HG02852 (cell line): ENCODE measurements around the gene ZNF800.

ENCODE experiments used
- ATAC-seq: cut with Tn5 transposase; IDR thresholded peaks from one replicate; pipeline ENCODE4 v1.9.1; 2021; ENCODE audit warnings: mild to moderate bottlenecking, moderate library complexity; ENCODE audit not compliant: unreplicated experiment

The ZNF800 gene

DNA sequence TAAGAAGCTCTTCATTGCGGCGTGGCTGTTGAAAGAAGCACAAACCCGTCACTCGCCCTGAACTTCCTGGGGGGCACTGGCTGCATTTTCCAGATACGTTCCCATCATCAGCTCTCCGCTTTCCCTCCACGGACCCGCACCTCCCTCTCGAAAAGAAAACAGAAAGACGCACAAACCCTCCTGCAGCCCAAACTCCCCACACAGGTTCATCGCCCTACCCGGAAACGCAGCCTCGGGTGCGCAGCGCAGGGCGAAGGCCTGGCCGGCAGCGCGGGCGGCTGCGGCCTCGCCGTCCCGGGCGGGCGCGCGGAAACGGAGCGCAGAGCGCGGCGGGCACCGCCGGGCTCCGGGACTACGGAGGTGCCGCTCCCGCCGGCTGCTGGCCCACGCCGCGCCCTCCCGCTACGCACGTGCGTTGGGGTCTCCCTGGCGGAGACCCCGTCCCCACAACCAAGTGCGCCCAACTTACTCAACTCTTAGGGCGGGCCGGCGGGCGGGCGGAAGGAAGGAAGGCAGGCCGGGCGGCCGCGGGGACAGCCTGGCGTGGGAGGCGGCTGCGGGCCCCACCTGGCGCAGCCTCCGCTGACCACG is 822 bp downstream of the ZNF800 start:
- ATAC-seq, result peak; percentile 44

DNA sequence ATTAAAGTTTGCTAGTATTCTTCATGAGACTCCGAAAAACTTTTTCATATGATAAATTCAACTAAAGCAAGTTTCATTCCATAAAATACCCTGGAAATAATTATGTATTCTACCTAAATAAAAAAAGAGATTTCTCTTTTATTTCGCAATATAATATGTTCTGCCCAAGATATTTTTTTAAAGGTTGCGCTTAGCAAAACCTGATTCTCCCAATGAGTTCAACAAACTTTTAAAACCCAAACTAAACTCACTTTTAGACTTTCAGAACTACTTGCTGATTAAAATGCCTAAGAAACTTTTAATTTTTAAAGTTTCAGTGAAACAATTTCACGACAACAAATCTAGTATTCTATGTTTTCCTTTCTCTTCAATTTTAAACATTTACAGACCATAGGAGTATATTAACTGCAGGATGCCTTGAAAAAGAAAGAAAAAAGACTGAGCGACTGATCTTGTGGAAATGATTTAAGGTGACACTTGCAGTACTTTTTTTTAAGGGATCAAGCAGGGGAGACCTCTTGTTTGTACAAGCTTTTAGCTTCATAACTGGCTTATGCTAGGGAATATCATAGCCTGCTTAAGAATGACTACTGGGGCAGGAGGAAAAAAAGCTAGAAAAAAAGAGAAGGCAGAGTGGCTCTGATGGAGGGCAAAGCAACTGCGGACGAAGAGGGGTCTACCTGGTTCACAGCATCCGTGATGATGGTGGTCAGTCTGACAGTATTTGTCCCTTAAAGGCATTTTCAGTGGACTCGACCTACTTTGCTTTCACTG is 1.5 kb downstream of the ZNF800 start:
- no peak for ATAC-seq

DNA sequence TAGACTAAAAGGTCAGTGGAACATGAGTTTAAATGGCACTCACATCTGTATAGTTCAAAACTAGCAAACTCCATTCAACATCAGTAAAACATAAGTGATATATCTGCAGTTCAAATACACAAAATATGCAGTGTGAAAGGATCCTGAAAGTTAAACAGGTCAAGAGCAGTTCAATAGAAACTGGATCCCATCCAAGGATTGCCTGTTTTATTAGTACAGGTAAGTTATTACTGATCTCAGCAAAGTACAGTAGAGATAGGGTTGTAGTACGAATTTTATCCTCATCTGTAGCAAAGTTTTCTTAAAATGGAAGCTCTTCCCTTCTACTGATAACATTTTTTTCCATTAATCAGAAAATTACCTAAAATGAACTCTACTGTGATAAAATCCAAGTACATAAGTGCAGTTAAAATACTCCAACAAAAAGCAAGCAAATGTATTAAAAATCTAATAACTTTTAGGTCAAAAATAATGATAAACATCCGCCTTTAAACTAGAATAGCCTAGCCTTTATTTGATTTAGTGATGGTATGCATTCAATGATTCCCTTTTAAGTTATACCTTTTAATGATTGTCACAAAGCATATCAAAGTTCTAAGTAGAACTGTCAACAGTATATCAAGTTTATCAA is 2.2 kb downstream of the ZNF800 start:
- ATAC-seq, result no peak

DNA sequence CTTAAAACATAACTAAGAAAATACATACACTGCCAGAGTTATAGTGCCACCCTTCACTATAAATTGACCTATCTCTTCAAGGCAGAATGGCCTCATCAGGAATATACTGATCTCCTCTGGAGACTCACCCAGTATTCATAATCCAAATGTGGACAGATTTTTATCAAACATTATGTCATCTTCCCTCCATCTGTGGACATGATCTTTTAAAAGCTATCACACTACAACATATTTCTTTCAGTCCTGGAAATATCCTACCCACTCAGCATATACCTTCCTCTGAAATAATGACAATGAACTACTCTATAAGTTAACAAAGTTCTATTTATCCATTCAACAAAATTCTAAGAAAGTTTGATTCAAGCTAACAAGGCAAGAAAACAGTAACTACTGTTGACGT is 3.2 kb downstream of the ZNF800 start:
- no peak for ATAC-seq

DNA sequence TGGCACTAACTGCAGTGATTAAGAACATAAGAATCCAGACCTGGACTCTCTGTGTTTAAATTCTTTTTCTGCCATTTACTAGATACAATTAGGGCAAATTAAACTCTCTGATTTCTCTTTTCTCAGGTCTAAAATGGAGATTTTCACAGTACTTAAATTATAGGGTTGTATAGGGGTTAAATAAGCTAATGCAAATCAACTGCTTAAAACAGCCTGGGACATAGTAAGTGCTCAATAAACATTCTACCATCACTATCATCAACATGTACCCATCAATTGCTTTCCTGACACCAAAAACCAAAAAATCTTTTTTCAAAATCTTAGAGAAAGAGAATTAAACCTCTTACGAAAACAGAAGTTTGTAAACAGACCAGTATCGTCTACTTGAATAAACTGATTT is 4.5 kb downstream of the ZNF800 start:
- ATAC-seq, result no peak

DNA sequence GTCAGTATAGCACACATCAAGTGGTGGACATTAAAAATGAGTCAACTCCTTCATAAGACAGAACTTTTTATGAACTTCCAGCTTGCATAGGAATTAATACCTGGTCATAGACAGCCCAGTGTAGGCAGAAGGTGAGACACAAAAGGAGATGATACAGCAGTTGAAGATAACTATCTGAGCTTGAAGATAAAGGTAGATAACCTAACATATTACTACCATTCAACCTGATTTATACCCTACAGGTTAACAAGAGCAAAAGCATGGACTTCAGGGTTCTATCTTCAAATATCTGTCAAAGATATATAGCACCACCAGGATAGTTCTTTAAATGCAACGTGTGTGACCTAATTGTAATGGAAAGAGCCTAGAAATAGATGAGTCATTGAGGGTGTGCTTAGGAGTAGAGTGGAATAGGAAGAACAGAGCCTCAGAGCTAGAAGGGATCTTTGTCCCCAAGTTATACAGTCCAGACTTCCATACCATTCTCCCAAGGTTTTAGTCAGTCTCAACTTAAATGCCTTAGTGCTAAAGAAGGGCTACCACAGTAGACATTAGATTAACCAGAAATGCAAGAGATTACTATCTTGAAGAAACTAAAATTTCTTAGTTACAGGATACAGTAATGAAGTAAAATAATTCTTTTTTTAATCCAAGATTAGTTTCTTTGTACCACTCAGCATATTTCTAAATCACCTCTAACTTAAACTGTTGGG is 9.2 kb downstream of the ZNF800 start:
- ATAC-seq, result no peak

DNA sequence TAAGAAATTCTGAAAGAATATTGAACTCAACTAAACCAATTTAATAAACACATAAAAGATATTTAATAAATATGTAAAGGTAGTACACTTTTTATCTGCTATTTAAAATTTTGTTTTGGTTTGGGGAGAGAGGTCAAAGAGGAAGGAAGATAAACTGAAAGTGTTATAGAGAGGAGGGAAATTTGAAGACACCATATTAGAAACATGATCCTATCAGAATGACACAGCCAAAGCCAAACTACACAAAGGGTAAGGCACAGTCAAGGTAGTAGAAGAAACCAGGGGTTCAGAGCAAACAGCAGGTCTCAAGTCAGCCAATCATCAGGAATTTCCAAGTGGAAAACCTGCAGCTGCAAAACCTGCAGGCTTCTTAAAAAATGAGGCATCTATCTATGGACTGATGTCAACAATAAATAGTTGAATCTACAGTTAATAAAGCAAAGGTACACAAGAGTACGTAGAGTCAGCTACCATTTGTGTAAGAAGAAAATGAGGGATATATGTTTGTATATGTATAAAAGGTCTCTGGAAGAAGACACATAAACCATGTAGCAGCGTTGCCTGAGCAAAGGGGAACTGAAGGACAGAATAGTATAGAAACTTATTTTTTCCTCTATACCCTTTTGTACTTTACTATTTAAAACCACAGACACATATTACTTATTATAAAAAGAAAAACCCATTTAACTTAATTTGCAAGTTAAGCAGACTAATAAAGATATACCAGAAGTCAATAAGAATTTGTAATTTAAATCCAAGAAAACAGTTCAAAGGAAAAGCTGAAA is 10.0 kb downstream of the ZNF800 start:
- no peak for ATAC-seq

DNA sequence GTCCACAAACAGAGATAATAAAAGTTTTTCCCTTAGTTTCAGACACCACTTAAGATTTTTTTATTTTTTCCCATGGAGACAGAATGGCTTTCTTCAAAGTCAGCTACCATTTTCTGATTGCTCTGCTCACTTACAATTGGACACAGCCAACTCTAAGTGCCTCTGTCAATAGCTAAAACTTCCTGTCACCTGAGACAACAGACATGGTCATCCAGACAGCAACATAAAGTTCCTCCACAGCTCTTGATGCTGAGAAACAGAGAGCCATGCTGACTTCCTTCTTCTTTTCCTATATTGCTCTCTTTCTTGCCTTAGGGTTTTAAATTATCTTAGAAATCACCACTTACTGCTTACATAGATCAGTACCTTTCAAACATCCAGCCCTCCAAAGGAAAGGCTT is 12.0 kb downstream of the ZNF800 start:
- ATAC-seq, result no peak

DNA sequence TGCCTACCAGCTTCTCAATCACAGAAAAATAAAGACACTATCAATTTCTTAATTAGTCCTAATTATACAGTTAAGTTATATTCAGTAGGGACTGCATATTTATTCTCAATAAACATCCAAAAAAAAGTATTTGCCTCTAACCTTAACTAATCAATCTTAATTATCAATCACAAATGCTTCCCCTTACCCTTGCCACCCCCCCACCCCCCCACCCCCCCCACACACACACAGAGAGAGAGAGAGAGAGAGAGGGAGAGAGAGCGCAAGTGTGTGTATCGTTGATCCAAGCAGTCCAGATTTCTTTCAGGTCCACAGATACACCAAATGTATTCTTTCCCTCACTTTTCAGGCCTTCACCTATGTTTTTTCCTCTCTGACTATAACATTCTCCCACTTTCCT is 12.9 kb downstream of the ZNF800 start:
- ATAC-seq, result no peak

DNA sequence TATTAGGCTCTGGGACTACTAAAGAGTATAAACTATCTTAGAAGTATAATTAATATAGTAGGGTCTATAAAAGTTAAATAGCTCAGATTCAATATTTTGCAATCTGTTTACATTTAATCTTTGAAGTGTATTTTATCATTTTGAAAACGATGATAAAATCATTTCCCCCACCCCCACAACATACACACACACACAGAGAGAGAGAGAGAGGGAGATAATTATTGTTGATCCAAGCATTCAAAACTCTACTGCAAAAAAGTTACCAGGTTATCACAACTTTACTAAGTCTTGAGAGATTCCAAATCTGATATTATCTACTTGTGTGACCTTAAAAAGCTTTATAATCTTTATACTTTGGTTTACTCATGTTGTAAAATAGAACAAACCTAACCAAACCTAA is 14.0 kb downstream of the ZNF800 start:
- no peak for ATAC-seq

DNA sequence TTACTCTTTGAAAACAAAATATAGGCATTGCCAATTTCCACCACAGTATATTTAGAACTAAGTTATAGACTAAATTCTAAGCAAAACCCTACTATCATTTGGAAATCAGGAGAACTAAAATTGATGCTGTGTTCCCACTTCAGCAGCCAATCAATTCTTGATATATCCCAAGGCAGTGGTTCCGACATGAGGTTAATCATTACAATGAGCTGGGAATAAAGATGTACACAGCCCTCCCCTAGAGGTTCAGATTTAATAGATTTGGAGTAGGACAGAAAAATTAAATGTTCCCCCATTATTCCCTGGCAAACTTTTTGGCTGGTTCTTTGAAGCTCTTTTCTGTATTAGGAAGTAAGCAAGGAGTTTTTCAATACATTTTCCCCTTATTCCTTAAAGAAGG is 15.1 kb downstream of the ZNF800 start:
- no peak for ATAC-seq

DNA sequence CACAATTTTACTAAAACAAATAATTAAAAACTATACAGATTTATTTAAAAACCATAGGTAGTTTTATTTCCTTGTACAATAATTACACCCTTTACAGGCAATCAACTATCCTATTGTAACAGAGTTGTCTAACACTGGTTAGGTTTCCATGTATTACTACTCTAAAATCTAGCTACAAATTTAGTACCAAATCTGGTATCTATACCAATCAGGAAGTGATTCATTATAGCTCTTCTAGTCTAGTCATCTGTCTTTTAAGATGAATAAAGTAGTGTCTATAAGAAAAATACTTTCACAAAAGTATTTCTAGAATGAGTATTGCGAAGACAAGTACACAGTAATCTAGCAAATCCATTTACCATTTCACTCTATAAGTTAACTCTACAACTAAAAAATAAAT is 16.9 kb downstream of the ZNF800 start:
- ATAC-seq, result no peak

DNA sequence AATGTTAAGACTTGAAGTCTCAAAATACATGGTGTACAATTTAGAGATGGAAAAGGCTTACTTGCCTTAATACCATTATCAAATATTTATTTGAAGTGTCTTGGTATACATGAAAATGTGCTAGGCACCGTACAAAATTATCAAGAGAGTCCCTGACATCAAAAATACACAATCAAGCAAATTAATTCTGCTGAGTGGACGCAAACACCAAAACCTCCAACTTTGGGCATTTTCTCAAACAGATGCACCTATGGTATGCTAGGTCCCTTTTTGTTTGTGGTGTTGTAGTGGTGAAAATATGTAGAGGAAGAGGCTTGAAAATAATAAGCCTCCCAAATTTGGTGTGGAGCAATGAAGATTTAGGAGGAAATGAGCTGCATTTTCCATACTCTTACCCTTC is 24.8 kb downstream of the ZNF800 start:
- no peak for ATAC-seq

DNA sequence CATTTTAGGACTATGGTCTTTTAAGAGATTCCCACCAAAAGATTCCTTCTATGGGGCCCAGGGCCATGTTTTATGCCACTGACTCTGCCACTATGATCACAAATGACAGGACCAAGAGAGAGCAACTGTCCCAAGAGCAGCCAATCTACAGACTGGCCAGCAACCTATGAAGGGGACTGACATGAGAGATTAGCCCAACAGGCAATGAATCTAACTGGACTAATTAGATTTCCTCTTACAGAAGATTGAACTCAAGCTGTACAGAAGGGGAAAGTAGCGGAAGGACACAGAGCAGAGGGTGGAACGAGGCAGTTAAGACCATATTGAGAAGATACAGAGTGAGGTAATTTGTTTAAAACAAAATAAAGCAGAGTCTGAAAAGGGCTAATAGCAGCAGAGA is 25.8 kb downstream of the ZNF800 start:
- ATAC-seq, result no peak

DNA sequence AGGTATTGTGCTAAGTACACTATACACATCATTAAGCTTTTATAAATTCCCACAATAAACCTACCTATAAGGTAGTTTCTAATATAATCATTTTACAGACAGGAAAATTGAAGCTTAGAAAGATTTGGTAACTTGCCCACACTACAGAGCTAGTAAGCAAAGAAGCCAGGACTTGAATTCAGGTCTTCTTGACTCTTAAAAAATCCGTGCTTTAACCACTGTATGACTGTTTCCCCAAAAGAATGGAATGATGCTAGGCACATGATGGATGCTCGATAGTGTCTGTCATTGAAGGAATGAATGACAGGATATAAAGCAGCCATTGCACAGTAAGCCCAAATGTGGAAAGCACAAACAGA is 26.6 kb downstream of the ZNF800 start:
- no peak for ATAC-seq

DNA sequence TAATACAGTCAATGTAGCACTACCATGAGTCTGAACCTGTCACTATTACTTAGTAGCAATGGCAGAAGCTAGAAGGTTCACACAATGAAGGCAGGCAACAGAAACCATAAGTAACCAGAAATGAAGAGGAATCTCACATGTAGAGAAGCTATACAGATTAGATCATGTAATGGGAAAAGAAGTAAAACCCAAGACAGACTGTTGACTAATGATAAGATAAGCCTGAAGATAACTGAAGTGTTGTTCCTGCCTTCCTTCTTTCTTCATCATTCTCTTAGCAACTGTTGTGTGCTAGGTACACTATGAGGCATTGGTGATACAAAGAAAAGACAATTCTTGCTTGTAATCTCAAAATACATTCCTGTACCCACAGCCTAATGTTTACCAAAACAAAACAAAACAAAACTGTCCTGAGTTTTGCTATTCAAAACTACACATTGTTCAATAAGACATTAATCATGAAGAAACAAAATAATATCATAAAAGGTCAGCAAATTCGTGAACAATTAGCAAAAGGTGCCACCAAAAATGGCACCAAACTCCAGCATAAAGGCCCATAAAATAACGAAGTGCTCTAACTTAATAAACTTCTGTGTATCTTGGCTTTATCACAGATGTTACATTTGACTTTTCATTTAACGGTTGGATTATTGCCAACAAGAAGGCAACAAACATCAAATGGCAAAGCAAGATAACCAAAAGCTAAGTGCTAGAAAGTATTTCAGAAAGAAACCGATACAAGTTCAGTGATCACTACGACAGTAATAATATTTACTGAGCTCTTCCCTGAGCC is 27.1 kb downstream of the ZNF800 start:
- ATAC-seq, result no peak

DNA sequence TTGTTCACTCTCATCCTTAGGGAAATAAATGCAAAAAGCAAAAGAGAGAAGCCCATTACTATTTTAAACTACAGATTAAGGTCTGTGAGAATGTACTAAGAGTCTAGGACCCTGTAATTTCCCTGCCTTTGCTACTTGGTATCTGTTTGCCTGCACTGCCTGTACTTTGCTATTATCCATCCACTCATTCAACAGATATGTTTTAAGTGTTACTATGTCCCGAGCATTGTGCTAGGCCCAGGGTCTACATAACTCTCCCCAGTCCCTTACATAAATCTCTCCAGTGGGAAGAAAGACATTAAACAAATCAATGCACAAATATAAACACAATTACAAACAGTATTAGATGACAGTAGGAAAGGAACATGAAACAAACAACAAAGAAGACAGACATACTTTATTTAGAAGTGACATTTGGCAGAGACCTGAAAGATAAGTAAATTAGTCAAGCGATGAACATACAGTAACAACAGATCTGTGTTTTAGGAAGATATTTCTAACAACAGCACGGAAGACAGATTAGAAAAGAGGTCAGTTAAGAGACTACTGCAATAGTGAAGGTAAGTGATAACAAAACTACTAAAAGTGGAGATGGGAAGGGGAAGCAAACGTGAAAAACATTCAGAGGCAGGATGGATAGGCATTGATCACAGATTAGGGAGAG is 30.0 kb downstream of the ZNF800 start:
- no peak for ATAC-seq

DNA sequence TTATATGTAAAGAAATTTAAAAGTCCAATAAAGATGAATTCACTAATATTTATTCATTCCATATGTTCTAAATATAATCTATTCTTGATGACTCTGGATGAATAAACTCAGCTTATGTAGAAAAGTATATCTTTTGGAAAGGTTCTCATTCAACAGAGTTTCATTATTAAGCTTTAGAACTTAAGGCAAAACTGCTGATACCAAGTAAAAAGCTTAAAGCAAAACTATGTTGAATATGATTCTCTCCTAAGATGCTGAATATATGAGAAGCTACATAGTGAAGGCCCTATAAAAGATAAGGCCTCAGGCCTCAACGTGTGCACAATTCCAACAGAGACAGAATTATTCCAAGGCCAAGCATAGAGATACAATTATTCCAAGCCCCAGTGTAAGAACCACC is 30.8 kb downstream of the ZNF800 start:
- ATAC-seq, result no peak

DNA sequence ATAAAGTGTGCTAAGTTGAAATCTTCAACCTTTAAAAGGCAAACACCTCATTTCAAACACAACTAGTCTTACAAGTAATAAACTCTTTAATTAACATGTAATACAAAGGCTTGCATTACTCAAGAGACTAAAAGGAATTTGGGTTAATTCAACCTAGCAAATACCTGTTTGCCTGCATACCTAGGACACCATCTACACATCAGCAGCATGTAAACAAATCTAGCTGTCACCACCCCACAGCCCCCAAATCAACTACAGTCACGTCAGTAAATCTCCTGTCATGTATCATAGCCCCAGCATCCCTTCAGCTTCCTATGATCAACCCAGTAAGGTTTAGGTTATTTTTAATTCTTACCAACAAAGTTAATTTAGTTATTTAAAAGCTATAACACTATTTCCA is 33.5 kb downstream of the ZNF800 start:
- ATAC-seq, result no peak

DNA sequence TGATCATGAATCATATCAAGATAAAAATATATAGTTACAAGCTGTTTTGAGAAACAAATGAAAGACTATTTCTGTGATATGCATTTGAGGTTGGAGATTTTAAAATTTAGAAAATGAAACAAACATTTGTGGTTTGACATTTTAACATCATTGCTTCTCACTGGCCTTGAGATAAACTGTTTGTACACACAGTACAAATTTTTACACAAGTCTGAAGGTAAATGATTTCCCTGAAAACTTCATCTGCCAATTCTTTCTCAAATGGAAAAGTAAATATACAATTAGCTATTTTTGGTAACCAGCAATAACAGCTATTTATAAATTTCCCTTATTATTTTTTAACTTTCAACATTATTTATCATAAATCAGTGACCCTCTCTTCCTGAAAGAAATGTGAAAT is 38.6 kb downstream of the ZNF800 start:
- no peak for ATAC-seq
